ENCODE data around the gene DDX6.

DNA sequence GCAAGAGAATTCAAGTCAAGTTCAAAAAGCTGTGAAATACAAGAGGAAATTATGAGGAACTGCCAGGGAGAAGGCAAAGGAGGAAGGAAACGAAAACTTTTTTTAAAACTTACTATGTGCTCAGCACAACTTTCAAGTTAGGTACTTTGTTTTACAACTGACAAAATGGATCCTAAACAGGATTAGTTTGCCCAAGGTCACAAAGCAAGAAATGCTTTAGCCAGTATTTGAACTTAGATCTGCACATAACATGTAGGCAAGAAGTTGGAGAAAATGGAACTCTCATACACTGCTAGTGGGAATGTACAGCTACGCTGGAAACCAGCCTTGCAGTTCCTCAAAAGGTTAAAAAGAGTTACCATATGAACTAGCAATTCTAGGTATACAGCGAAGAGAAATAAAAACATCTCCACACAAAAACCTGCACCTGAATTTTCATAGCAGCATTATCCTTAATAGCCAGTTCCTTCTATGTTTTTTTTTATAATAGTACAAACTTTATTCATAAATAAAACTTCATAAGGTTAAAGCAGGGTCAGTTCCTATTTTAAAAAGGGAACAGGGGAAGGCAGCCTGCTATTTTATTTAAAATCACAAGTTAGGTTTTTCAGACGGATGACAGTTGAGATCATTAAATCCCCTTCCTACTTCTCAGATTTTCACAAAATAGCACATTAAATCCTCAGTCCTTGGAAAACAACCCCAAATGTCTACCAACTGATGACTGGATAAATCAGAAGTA is 19.2 kb downstream of the DDX6 start:
- TF ChIP-seq, protein P1, sequence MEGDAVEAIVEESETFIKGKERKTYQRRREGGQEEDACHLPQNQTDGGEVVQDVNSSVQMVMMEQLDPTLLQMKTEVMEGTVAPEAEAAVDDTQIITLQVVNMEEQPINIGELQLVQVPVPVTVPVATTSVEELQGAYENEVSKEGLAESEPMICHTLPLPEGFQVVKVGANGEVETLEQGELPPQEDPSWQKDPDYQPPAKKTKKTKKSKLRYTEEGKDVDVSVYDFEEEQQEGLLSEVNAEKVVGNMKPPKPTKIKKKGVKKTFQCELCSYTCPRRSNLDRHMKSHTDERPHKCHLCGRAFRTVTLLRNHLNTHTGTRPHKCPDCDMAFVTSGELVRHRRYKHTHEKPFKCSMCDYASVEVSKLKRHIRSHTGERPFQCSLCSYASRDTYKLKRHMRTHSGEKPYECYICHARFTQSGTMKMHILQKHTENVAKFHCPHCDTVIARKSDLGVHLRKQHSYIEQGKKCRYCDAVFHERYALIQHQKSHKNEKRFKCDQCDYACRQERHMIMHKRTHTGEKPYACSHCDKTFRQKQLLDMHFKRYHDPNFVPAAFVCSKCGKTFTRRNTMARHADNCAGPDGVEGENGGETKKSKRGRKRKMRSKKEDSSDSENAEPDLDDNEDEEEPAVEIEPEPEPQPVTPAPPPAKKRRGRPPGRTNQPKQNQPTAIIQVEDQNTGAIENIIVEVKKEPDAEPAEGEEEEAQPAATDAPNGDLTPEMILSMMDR (IDR thresholded peaks at IDR 0.05), result no peak
- TF ChIP-seq POLR2A (IDR thresholded peaks at IDR 0.05), result no peak

All from thyroid gland (tissue), 4 donors.